Upper lobe of left lung (tissue), 6 donors: ENCODE results near the gene CCT8. TPM values are rescaled to one million over a fixed set of nuclear protein-coding genes. Genes with fewer than 3 reads are reported as not detected.
A peak's percentile ranks its signal among the peaks of the same experiment; 100 is the strongest.

Source experiments
- ATAC-seq, 2 donors: fragments of 200-7000 bp; cut with Tn5 transposase; one replicate each; pipeline ENCODE4 v1.9.1; 2022; ENCODE audit warnings: mild to moderate bottlenecking in 2 of 2, moderate library complexity in 2 of 2; ENCODE audit not compliant: low FRiP score in 2 of 2
- DNase-seq, 2 donors: peaks; one replicate each; pipeline ENCODE4 v3.0.0-alpha.2; 2019 to 2020
- H3K27ac ChIP-seq, 4 donors: fragments of 200-600 bp; sonication (generic); one replicate each; pipeline ENCODE4 v1.5.1; 2016 to 2019
- H3K27me3 ChIP-seq, 4 donors: fragments of 200-600 bp; sonication (generic); one replicate each; pipeline ENCODE4 v1.5.1; 2017 to 2019
- H3K36me3 ChIP-seq, 4 donors: fragments of 200-600 bp; sonication (generic); one replicate each; pipeline ENCODE4 v1.5.1; 2016 to 2019
- H3K4me1 ChIP-seq, 4 donors: fragments of 200-600 bp; sonication (generic); one replicate each; pipeline ENCODE4 v1.5.1; 2018 to 2019
- H3K4me3 ChIP-seq, 4 donors: fragments of 200-600 bp; sonication (generic); one replicate each; pipeline ENCODE4 v1.5.1; 2017 to 2019; ENCODE audit warnings: mild to moderate bottlenecking in 2 of 4, moderate library complexity in 1 of 4
- H3K9me3 ChIP-seq, 4 donors: fragments of 200-600 bp; sonication (generic); one replicate each; pipeline ENCODE4 v1.5.1; 2018 to 2019
- CTCF ChIP-seq, 6 experiments: fragments of 450-650 bp in 4 of 6; fragments of 200-600 bp in 2 of 6; sonication (generic) in 2 of 6; IDR thresholded peaks; one replicate each; pipeline ENCODE4 v1.5.1; 2016 to 2019; ENCODE audit warnings: antibody characterized with exemption in 6 of 6
- EP300 ChIP-seq, 4 donors: sonication (generic); formaldehyde crosslinking; IDR thresholded peaks; one replicate each; pipeline ENCODE4 v1.5.1; 2017; ENCODE audit warnings: antibody characterized with exemption in 4 of 4, control low read depth in 2 of 4
- POLR2A ChIP-seq, 4 donors: fragments of 450-650 bp; IDR thresholded peaks; one replicate each; pipeline ENCODE4 v1.5.1; 2016 to 2017; ENCODE audit warnings: antibody characterized with exemption in 4 of 4, mild to moderate bottlenecking in 2 of 4
- POLR2AphosphoS5 ChIP-seq, 2 donors: sonication (generic); formaldehyde crosslinking; IDR thresholded peaks; one replicate each; pipeline ENCODE4 v1.5.1; 2017; ENCODE audit warnings: antibody characterized with exemption in 2 of 2
- WGBS, 2 donors: methylation state at CpG; one replicate each; pipeline ENCODE4 v1.1.5; 2017 to 2018; 5-methylcytosine and 5-hydroxymethylcytosine counted together
- total RNA-seq, 6 donors: library from RNA; depleted of rRNA in 4 of 6; stranded (reverse); fragments of >200 nt in 4 of 6; gene quantifications; one replicate each; pipeline versions ENCODE4 v1.1.0 to v1.2.1, GENCODE V29; 2016 to 2021
- donor health status: DM: no; HTN: no; CAD: no; lungs with moderate emphysema.
- donor health status: DM: no; HTN: yes; CAD: no; lungs with severe emphysema.

Gene CCT8
- total RNA-seq, 6 donors from 2014 or later: 39.8 to 133 (median 99.0) TPM

DNA sequence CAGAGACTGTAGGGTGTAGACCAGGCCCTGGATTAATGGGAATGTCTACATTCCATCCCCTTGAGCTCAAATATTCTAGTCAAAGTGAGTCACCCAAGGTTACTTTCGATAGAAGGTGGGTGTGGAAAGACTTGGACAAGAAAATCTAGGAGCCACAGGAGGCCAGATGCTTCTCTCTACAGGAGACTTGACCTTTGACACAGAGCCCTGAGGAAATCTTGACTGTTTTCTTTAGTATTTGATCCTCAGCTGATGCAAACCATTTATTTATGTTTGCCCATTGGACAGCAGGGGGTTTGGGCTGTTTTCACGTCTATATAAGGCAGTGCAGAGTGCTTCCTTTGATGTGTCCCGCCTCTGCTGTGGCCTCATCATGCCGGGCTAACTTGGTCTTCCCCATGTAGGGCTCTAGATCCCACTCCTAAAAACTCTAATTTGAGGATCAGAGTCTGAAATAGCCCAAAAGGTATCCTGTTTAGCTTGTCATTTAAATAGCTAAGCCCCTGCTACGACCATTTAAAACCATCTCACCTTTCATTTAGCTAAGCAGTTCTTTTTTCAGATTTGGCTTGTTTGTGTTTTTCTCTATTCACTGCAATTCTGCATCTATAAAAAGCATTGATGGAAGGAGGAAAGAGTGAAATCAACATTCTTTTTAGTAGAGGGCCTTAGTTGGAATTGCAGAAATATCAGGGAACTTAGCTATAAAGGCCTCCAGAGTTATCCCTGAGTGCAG lies 41.5 kb upstream of the CCT8 start:
- H3K27ac ChIP-seq: no peak overlapping the region
- ATAC-seq (peak in 1 of 2 donors; percentile 36), DNase-seq (no peak)
- no peaks in the 10 kb centered on the region for H3K36me3 ChIP-seq
- no peaks in the 10 kb centered on the region for H3K27me3 ChIP-seq
- H3K4me3 ChIP-seq: no peak overlapping the region
- H3K9me3 ChIP-seq: no peaks in the 10 kb centered on the region
- H3K4me1 ChIP-seq: no peaks in the 10 kb centered on the region
- TF ChIP-seq POLR2A (IDR thresholded peaks at IDR 0.05) (no peak), EP300 (IDR thresholded peaks at IDR 0.05) (no peak), CTCF (IDR thresholded peaks at IDR 0.05) (no peak), POLR2AphosphoS5 (IDR thresholded peaks at IDR 0.05) (no peak)
- WGBS, 2 donors: 72 to 81% methylated on average over 5 of the region's 5 CpGs

- Histone ChIP-seq H3K27ac (no peak overlapping the region), H3K4me1 (no peaks in the 10 kb centered on the region), H3K36me3 (no peaks in the 10 kb centered on the region), H3K4me3 (no peak overlapping the region), H3K9me3 (no peaks in the 10 kb centered on the region), H3K27me3 (no peaks in the 10 kb centered on the region)
- no peak for ATAC-seq
- no peak for TF ChIP-seq EP300 (IDR thresholded peaks at IDR 0.05)
- TF ChIP-seq CTCF (IDR thresholded peaks at IDR 0.05): no peak
- no peak for TF ChIP-seq POLR2A (IDR thresholded peaks at IDR 0.05)
- TF ChIP-seq POLR2AphosphoS5 (IDR thresholded peaks at IDR 0.05): no peak
- no peak for DNase-seq
- WGBS, 2 donors: 77 to 78% methylated on average over 3 of the region's 3 CpGs
These were observed 31.8 kb upstream of the CCT8 start for GRCh38 chr21:29105218-29105617.

DNA sequence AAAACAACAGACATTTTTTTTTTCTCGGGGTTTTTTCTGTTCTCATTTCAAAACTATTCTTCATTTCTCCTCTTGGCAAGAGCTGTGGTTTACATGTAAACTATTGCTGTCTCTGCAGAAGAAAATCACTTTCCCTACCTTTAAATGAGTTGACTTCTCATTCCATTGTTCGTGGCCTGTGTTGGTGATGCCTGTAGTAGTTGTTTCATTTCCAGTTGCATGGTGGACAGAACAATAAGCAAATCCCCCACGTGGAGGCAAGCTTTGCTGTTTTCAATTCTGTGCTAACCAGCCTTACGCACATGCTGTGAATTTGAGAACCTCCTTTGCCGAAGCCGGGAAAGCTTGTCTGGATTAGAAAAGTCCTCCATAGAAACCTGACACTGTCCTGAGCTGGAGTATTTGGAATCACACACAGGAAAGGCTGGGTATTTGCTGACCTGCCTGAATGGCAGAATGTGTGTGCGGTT lies 30.8 kb upstream of the CCT8 start:
- H3K27ac ChIP-seq: no peak overlapping the region
- H3K4me1 ChIP-seq: no peaks in the 10 kb centered on the region
- ATAC-seq: no peak
- no peak overlapping the region for H3K4me3 ChIP-seq
- H3K27me3 ChIP-seq: no peaks in the 10 kb centered on the region
- H3K9me3 ChIP-seq: no peaks in the 10 kb centered on the region
- TF ChIP-seq EP300 (IDR thresholded peaks at IDR 0.05): no peak
- no peak for TF ChIP-seq CTCF (IDR thresholded peaks at IDR 0.05)
- TF ChIP-seq POLR2A (IDR thresholded peaks at IDR 0.05): no peak
- no peak for TF ChIP-seq POLR2AphosphoS5 (IDR thresholded peaks at IDR 0.05)
- DNase-seq: no peak
- 78 to 79% methylated on average over 7 of the region's 7 CpGs for WGBS, 2 donors
- no peaks in the 10 kb centered on the region for H3K36me3 ChIP-seq

DNA sequence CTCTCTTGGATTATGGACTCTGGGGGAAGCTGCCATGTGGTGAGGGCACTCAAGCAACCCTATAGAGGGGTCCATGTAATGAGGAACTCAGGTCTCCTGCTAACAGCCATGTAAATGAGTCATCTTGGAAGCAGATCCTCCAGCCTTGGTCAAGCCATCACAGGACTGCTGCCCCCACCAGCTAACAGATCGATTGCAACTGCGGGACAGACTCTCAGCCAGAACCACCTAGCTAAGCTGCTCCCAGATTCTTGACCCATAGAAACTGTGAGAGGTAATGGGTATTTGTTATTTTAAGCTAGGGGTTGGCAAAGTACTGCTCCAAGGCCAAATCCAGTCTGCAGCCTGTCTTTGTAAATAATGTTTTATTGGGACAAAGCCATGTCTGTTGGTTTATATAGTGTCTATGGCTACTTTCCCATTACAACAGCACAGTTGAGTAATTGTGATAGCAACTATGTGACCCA lies 29.4 kb upstream of the CCT8 start:
- Histone ChIP-seq H3K27me3 (no peaks in the 10 kb centered on the region), H3K27ac (no peak overlapping the region), H3K4me1 (no peaks in the 10 kb centered on the region), H3K4me3 (no peak overlapping the region), H3K9me3 (no peaks in the 10 kb centered on the region), H3K36me3 (no peaks in the 10 kb centered on the region)
- DNase-seq (no peak), ATAC-seq (no peak)
- TF ChIP-seq POLR2A (IDR thresholded peaks at IDR 0.05): no peak
- WGBS, 2 donors: 80 to 100% methylated on average over 2 of the region's 2 CpGs

GRCh38 chr21:29098156-29098555 lies 24.7 kb upstream of the CCT8 start:
- Histone ChIP-seq H3K27ac (no peak overlapping the region), H3K9me3 (no peaks in the 10 kb centered on the region), H3K4me1 (no peaks in the 10 kb centered on the region), H3K36me3 (no peaks in the 10 kb centered on the region), H3K4me3 (no peak overlapping the region), H3K27me3 (no peaks in the 10 kb centered on the region)
- no peak for DNase-seq
- TF ChIP-seq POLR2A (IDR thresholded peaks at IDR 0.05) (no peak), CTCF (IDR thresholded peaks at IDR 0.05) (no peak), EP300 (IDR thresholded peaks at IDR 0.05) (no peak), POLR2AphosphoS5 (IDR thresholded peaks at IDR 0.05) (no peak)
- no peak for ATAC-seq
- WGBS, 2 donors: 82 to 85% methylated on average over 2 of the region's 2 CpGs
